Keratinocyte (primary cell): Measurements from ENCODE around the gene TMTC3.

Experiments used
- CTCF ChIP-seq, 3 experiments: IDR thresholded peaks in 1 of 3; conservative IDR thresholded peaks in 1 of 3; optimal IDR thresholded peaks in 1 of 3; 2 replicates in 2 of 3; 3 replicates in 1 of 3; pipeline versions ENCODE3 to v1.5.1; 2011; ENCODE audit warnings: low read length in 3 of 3, mild to moderate bottlenecking in 3 of 3, moderate library complexity in 2 of 3, control low read depth in 1 of 3, inconsistent platforms in 1 of 3; ENCODE audit not compliant: insufficient read depth in 2 of 3; ENCODE audit errors: extremely low read depth in 1 of 3
- EZH2 ChIP-seq: IDR thresholded peaks from one replicate; pipeline ENCODE4 v1.6.1; 2012; ENCODE audit warnings: inconsistent platforms, mild to moderate bottlenecking, low read length, moderate library complexity

- TF ChIP-seq CTCF (optimal IDR thresholded peaks at IDR 0.05 in 1 of 3, IDR thresholded peaks at IDR 0.05 in 1 of 3, conservative IDR thresholded peaks at IDR 0.05 in 1 of 3; ENCODE audit: extremely low read depth in 1 of 3, insufficient read depth in 2 of 3, low read length in 3 of 3), result no peak
- TF ChIP-seq EZH2, result no peak
These were observed at the start of gene TMTC3, which contains the start of gene CEP290 for GRCh38 chr12:88141774-88142609.
